GM12874 (cell line): ENCODE measurements around the gene BABAM2.

Experiments used
- TF ChIP-seq, protein P1 (sequence below): IDR thresholded peaks from 2 replicates; pipeline ENCODE4 v1.5.1; 2011; ENCODE audit warnings: low read depth, mild to moderate bottlenecking, control low read depth, low read length, moderate library complexity; ENCODE audit not compliant: insufficient read depth

BABAM2 gene

DNA sequence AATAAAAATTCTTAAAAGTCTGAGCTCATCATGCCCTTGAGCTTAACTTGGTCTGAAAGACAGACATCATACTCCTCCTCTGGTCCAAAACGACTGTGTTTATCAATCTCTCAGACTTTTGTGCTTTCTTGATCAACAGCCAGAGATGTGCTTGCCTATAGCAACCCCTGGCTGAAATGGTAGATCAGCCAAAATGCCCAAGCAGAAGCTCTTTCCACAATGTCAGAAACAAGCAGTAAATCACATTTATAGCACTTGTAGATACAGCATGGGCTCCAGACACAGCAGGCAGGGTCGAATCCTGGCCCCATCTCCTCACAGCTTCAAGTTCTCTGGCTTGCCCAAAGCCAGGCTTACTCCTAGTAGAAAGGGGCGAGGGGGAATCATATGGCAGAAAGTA, 391.7 kb downstream of the BABAM2 start:
- TF ChIP-seq, protein P1, sequence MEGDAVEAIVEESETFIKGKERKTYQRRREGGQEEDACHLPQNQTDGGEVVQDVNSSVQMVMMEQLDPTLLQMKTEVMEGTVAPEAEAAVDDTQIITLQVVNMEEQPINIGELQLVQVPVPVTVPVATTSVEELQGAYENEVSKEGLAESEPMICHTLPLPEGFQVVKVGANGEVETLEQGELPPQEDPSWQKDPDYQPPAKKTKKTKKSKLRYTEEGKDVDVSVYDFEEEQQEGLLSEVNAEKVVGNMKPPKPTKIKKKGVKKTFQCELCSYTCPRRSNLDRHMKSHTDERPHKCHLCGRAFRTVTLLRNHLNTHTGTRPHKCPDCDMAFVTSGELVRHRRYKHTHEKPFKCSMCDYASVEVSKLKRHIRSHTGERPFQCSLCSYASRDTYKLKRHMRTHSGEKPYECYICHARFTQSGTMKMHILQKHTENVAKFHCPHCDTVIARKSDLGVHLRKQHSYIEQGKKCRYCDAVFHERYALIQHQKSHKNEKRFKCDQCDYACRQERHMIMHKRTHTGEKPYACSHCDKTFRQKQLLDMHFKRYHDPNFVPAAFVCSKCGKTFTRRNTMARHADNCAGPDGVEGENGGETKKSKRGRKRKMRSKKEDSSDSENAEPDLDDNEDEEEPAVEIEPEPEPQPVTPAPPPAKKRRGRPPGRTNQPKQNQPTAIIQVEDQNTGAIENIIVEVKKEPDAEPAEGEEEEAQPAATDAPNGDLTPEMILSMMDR = no peak

DNA sequence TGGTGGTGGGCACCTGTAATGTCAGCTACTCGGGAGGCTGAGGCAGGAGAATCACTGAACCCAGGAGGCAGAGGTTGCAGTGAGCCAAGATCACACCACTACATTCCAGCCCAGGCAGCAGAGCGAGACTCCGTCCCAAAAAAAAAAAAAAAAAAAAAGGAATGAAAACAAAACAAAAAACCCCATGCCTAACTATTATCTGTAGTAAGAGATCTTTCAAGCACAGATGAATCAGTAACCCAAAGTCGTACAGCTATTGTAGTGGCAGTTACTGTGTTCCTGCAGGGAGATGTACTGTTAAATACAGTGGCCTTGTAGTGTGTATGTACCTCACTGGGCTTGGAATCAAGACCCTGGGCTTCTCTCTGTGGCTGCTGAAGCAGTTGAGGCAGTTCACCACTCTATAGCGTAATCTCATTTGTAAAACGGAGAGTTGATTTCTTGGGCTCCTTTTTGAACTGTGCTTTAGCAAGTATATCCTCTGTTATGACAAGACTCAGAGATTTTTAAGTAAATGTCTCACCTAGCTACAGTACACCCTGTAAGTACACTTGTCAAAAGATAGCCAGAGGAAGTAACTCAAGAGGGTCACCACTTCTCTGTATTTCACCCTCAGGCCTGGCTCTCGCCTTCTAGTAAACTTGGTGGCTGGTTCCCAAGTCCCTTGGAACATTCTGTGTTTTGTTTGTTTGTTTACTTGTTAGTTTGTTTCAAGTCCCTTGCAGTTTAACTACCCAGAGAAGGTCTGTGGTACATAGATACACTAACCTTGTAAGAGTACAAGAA, 392.5 kb downstream of the BABAM2 start:
- TF ChIP-seq, protein P1 = no peak

DNA sequence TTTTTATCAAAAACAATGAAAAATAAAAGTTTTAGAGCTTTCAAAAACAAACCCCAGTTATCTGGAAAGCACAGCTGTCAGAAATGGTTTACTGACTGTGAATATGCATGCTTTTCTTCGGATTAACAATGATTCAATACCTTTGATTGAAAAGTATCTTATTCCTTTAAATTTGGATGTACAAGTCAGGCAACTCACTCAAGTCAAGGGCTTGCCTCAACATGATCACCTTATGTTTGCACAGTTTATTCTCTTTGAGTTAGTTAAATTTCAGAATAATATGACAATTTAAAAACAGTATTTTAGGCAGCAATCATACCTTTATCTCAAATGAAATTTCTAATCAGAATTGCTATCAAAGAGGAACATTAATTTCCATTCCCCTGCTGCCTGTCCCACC, 393.3 kb downstream of the BABAM2 start:
- TF ChIP-seq, protein P1 = no peak

DNA sequence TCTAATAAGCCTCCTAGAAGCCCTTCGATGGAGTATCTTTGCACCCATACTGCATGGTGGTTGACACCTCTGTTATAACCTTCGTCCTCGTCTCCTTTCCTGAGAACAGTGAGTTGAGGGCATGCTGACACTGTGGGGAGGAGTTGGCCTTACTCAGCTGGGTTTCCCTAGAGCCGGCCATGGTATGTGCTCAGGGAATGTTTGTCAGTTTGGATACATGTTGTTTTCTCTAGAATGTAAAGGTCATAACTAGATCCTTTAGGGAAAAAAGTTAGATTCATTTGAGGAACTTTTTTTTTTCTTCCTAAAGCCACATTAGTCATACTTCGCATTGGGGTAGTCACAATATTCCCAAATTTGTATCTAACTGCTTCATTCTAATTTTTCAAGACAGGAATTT, 396.1 kb downstream of the BABAM2 start:
- TF ChIP-seq, protein P1 = no peak

DNA sequence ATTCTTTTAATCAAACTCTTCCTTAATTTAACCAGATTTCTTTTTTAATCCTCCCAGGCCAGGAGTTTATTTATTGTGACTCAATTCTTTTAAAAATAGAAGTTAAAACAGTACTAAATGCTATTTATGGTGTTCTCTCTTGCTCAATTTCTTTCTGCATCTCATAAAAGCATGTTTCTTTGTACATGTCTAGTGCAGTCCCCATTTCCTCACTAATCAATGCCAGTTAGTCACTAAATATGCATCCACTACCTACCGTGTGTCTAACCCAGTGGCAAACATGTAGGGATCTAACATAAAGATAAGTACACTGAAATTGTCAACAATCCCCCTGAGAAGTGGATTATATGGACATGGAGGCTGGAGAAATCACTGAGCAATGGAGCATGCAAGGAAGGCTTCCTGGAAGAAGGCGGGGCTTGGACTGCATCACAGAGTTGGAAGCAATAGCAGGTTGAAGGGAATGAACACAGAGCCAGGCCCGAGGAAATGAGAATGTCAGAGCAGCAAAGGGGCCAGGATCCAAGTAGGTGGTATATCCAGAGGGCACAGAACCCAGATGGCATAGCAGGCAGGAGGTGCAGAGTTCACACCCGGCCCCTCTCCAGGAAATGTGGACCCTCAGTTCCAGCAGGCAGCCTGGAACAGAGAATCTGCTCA, 396.9 kb downstream of the BABAM2 start:
- TF ChIP-seq, protein P1 = no peak

DNA sequence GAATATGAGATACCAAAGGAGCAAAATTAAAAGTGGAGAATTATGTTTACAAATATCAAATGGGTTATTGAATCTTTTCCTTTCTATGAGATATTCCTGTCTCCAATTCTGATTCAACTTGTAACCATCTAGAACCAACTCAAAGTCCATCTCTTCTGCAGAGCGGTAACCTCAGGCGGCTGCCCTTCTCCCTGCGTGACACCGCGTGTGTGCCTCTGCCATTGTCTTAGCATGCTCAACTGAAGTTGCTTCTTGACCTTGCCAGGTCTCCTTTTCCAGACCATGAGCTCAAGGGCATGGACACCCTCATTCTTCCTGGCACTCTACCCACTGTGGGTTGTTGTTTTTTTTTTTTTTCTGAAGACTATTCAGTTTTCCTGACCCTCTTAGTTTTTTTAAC, 398.1 kb downstream of the BABAM2 start:
- TF ChIP-seq, protein P1 = no peak

DNA sequence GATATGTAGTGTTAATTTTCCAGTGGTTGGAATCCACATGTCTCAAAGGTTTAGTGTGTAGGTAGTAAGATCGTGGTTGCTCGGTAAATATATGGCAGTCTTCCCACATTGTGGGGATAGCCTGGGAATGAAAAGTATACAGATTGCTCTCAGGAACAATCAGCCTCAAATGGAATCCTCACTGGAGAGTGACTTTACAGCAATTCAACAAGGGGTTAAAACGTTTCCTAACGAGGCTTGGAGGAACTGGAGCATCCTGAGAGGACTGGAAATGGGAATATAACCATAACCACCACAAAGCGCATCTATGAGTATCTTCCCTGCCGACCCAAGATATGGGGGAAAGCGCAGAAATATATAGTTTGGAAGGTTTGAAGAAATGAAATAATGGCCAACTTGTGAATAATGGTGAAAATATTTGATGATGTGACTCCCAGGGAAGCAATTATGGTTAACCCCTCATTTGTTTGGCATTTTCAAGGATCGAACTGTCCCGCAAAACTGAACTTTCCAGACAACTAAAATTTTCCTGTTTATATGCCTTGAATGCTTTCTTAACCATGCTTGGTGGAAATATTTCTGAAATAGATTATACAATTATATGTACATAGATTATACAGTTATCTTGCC, 401.4 kb downstream of the BABAM2 start:
- TF ChIP-seq, protein P1 = no peak
